ENCODE measurements around the gene SERPINA6. TPM values are rescaled to one million over a fixed set of nuclear protein-coding genes. Genes with fewer than 3 reads are reported as not detected.

SERPINA6 gene
- total RNA-seq, 1 experiment from 2014 or later, result not detected

DNA sequence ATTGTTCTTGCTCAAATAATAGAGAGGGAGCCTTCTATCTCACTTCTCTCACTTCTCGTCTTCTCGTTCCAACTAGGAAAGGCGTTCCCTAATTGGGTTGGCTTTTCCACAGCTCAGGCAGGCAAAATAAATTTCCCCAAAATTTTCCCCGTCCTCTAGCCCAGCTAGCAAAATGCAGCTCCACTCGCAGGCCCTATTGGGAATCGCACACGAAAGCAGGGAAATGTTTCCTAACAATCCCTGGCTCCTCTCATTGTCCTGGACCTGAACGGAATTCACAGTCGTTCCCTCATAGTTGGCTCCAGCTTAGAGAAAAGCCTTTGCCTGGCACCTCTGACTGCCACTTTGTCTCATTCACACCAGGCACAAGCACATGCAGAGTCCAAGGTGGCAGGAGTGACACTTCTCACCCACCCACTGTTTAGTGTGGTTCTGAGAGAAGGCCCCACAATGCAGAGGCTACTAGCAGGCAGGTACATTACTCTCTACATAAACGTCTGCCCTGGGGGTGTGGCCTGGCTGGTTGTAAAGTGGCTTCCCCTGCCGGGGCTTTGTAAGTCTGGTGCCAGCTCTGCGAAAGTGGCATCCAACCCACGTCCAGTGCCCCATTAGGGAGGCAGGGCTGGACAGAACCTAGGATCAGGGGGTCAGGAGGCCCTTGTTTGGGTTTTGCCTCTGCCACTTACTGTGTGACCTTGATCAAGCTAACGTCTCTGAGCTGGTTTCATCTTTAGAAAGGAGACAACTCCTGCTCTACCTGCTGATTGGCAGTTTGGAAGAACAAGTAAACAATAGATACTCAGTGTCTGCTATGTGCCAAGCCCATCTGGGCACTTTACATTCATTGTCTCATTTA is 34.3 kb downstream of the SERPINA6 start:
- no peak for TF ChIP-seq POLR2AphosphoS5 (IDR thresholded peaks at IDR 0.05; ENCODE audit: low read depth, low read length)
- TF ChIP-seq, protein P1, sequence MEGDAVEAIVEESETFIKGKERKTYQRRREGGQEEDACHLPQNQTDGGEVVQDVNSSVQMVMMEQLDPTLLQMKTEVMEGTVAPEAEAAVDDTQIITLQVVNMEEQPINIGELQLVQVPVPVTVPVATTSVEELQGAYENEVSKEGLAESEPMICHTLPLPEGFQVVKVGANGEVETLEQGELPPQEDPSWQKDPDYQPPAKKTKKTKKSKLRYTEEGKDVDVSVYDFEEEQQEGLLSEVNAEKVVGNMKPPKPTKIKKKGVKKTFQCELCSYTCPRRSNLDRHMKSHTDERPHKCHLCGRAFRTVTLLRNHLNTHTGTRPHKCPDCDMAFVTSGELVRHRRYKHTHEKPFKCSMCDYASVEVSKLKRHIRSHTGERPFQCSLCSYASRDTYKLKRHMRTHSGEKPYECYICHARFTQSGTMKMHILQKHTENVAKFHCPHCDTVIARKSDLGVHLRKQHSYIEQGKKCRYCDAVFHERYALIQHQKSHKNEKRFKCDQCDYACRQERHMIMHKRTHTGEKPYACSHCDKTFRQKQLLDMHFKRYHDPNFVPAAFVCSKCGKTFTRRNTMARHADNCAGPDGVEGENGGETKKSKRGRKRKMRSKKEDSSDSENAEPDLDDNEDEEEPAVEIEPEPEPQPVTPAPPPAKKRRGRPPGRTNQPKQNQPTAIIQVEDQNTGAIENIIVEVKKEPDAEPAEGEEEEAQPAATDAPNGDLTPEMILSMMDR (IDR thresholded peaks at IDR 0.05 in 2 of 3, conservative IDR thresholded peaks at IDR 0.05 in 1 of 3; ENCODE audit: borderline replicate concordance in 1 of 3, insufficient read depth in 1 of 3, low read depth in 2 of 3, low read length in 2 of 3), result peak in 1 of 3 experiments; percentile 32; a peak in 1 of 6 replicates
- no peaks in the 10 kb centered on the region for H3K9me3 ChIP-seq (ENCODE audit: control insufficient read depth in 1 of 2, insufficient read depth in 1 of 2, low read depth in 1 of 2, low read length in 2 of 2)
- no peak overlapping the region for H3K27ac ChIP-seq (ENCODE audit: low read depth, low read length)
- no peaks in the 10 kb centered on the region for H3K79me2 ChIP-seq (ENCODE audit: insufficient read depth, low read length)
- CTCF ChIA-PET, result no interaction called here
- DNase-seq (ENCODE audit: low read depth, low spot score), result no peak
- no peaks in the 10 kb centered on the region for H4K20me1 ChIP-seq (ENCODE audit: insufficient read depth)
- H3K36me3 ChIP-seq (ENCODE audit: control insufficient read depth in 1 of 2, insufficient read depth in 2 of 2, low read length in 2 of 2), result no peaks in the 10 kb centered on the region
- no peak overlapping the region for H2AFZ ChIP-seq (ENCODE audit: low read depth, low read length, poor library complexity, severe bottlenecking)
- no peaks in the 10 kb centered on the region for H3K27me3 ChIP-seq (ENCODE audit: insufficient read depth, low read length)
- H3K4me2 ChIP-seq (ENCODE audit: low read length), result no peak overlapping the region
- no peak for ATAC-seq
- no peaks in the 10 kb centered on the region for H3K9me2 ChIP-seq (ENCODE audit: insufficient read depth)
- H3K4me1 ChIP-seq (ENCODE audit: control insufficient read depth in 1 of 2, insufficient read depth in 2 of 2, low read length in 2 of 2), result no peaks in the 10 kb centered on the region
- H3K4me3 ChIP-seq (replicated peaks in 1 of 2; ENCODE audit: low read depth in 1 of 2, low read length in 2 of 2), result no peak overlapping the region
- RAD21 ChIA-PET (ENCODE audit: low non-redundant PET in 1 of 2, low total read pairs in 2 of 2, uncharacterized antibody in 2 of 2, unreplicated experiment in 2 of 2), result no interaction called here
- no peak overlapping the region for H3K9ac ChIP-seq (ENCODE audit: low read length)
- no TSS peak for BruUV-seq (replicated peaks)
- intact Hi-C loops (cut with micrococcal nuclease), result no loop called here
- POLR2A ChIA-PET, result no interaction called here

DNA sequence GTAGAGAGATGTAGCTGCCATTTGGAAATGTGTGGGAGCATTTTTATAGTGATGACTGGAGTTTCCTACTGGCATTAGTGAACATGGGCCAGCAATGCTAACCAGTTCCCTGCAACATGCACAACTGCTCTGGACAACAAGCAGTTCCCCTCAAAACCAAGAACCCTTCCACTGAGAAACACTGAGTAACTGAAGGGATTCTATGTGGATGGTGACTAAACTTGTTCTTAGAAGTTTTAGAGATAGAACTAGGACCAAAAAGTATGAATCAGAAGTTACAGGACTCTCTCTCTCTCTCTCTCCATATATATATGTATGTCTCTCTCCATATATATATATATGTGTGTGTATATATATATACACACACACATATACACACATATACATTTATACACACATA is 38.0 kb downstream of the SERPINA6 start:
- Histone ChIP-seq H3K9me2 (ENCODE audit: insufficient read depth) (no peaks in the 10 kb centered on the region), H3K4me3 (replicated peaks in 1 of 2; ENCODE audit: low read depth in 1 of 2, low read length in 2 of 2) (no peak overlapping the region), H3K9me3 (ENCODE audit: control insufficient read depth in 1 of 2, insufficient read depth in 1 of 2, low read depth in 1 of 2, low read length in 2 of 2) (no peaks in the 10 kb centered on the region), H3K4me2 (ENCODE audit: low read length) (no peak overlapping the region), H3K9ac (ENCODE audit: low read length) (no peak overlapping the region), H3K27me3 (ENCODE audit: insufficient read depth, low read length) (no peaks in the 10 kb centered on the region), H4K20me1 (ENCODE audit: insufficient read depth) (no peaks in the 10 kb centered on the region), H3K4me1 (ENCODE audit: control insufficient read depth in 1 of 2, insufficient read depth in 2 of 2, low read length in 2 of 2) (no peaks in the 10 kb centered on the region), H3K27ac (ENCODE audit: low read depth, low read length) (no peak overlapping the region), H3K79me2 (ENCODE audit: insufficient read depth, low read length) (no peaks in the 10 kb centered on the region), H2AFZ (ENCODE audit: low read depth, low read length, poor library complexity, severe bottlenecking) (no peak overlapping the region), H3K36me3 (ENCODE audit: control insufficient read depth in 1 of 2, insufficient read depth in 2 of 2, low read length in 2 of 2) (no peaks in the 10 kb centered on the region)
- CTCF ChIA-PET, result no interaction called here
- intact Hi-C loops (cut with micrococcal nuclease), result no loop called here
- RAD21 ChIA-PET (ENCODE audit: low non-redundant PET in 1 of 2, low total read pairs in 2 of 2, uncharacterized antibody in 2 of 2, unreplicated experiment in 2 of 2), result no interaction called here
- POLR2A ChIA-PET, result no interaction called here
- no peak for ATAC-seq
- no TSS peak for BruUV-seq (replicated peaks)
- no peak for DNase-seq (ENCODE audit: low read depth, low spot score)
- TF ChIP-seq FOSL1 (IDR thresholded peaks at IDR 0.05; ENCODE audit: low read depth) (no peak), YY1 (IDR thresholded peaks at IDR 0.05; ENCODE audit: extremely low read depth, insufficient replicate concordance, low read depth, low read length) (no peak), EZH2 (IDR thresholded peaks at IDR 0.05) (no peak), EZH2phosphoT487 (IDR thresholded peaks at IDR 0.05; ENCODE audit: borderline replicate concordance) (no peak), ZNF274 (IDR thresholded peaks at IDR 0.05; ENCODE audit: low read depth, low read length) (no peak), SIN3A (IDR thresholded peaks at IDR 0.05; ENCODE audit: low read depth) (no peak), CBX3 (IDR thresholded peaks at IDR 0.05; ENCODE audit: low read depth) (no peak), EGR1 (IDR thresholded peaks at IDR 0.05; ENCODE audit: low read depth) (no peak), ZFX (IDR thresholded peaks at IDR 0.05) (no peak), POLR2A (IDR thresholded peaks at IDR 0.05; ENCODE audit: borderline replicate concordance, extremely low read depth, insufficient read depth, insufficient read length) (no peak), JUND (IDR thresholded peaks at IDR 0.05) (no peak)
- TF ChIP-seq, protein P2, sequence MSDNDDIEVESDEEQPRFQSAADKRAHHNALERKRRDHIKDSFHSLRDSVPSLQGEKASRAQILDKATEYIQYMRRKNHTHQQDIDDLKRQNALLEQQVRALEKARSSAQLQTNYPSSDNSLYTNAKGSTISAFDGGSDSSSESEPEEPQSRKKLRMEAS (IDR thresholded peaks at IDR 0.05), result no peak
- TF ChIP-seq, protein P3, sequence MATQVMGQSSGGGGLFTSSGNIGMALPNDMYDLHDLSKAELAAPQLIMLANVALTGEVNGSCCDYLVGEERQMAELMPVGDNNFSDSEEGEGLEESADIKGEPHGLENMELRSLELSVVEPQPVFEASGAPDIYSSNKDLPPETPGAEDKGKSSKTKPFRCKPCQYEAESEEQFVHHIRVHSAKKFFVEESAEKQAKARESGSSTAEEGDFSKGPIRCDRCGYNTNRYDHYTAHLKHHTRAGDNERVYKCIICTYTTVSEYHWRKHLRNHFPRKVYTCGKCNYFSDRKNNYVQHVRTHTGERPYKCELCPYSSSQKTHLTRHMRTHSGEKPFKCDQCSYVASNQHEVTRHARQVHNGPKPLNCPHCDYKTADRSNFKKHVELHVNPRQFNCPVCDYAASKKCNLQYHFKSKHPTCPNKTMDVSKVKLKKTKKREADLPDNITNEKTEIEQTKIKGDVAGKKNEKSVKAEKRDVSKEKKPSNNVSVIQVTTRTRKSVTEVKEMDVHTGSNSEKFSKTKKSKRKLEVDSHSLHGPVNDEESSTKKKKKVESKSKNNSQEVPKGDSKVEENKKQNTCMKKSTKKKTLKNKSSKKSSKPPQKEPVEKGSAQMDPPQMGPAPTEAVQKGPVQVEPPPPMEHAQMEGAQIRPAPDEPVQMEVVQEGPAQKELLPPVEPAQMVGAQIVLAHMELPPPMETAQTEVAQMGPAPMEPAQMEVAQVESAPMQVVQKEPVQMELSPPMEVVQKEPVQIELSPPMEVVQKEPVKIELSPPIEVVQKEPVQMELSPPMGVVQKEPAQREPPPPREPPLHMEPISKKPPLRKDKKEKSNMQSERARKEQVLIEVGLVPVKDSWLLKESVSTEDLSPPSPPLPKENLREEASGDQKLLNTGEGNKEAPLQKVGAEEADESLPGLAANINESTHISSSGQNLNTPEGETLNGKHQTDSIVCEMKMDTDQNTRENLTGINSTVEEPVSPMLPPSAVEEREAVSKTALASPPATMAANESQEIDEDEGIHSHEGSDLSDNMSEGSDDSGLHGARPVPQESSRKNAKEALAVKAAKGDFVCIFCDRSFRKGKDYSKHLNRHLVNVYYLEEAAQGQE (IDR thresholded peaks at IDR 0.05; ENCODE audit: low read depth), result no peak

Measured in HCT116 (cell line).